ENCODE data around the gene CLSTN2.

DNA sequence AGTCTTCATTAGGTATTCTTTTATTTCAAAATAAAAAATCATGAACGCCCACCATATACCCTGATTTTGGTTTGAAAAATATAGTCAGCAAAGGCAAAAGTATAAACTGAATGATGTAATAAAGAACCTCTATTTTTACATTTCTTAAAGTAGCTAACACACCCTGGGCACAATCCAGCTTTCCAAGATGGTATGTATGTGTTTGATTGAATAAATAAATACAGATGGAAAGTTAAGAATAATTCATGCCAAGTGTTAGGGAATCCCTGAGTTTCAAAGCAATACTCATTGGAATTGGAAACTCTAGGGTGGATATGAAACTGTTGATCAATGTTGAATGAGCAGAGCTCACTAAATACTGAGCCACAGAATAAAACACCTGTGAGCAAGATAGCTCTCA lies 679.0 kb downstream of the CLSTN2 start:
- TF ChIP-seq CTCF (IDR thresholded peaks at IDR 0.05; ENCODE audit: low read depth, low read length, missing input control) (no peak), HNF4G (IDR thresholded peaks at IDR 0.05) (no peak), NR2F2 (IDR thresholded peaks at IDR 0.05) (no peak), FOXA2 (IDR thresholded peaks at IDR 0.05) (no peak), GABPA (IDR thresholded peaks at IDR 0.05 in 1 of 2, conservative IDR thresholded peaks at IDR 0.05 in 1 of 2) (no peak), JUND (IDR thresholded peaks at IDR 0.05) (no peak), SP1 (IDR thresholded peaks at IDR 0.05) (no peak), YY1 (IDR thresholded peaks at IDR 0.05) (no peak), HNF4A (conservative IDR thresholded peaks at IDR 0.05) (no peak), RXRA (IDR thresholded peaks at IDR 0.05) (no peak), RAD21 (IDR thresholded peaks at IDR 0.05) (no peak)
- TF ChIP-seq, protein P1, sequence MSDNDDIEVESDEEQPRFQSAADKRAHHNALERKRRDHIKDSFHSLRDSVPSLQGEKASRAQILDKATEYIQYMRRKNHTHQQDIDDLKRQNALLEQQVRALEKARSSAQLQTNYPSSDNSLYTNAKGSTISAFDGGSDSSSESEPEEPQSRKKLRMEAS (IDR thresholded peaks at IDR 0.05): no peak
- TF ChIP-seq, protein P2, sequence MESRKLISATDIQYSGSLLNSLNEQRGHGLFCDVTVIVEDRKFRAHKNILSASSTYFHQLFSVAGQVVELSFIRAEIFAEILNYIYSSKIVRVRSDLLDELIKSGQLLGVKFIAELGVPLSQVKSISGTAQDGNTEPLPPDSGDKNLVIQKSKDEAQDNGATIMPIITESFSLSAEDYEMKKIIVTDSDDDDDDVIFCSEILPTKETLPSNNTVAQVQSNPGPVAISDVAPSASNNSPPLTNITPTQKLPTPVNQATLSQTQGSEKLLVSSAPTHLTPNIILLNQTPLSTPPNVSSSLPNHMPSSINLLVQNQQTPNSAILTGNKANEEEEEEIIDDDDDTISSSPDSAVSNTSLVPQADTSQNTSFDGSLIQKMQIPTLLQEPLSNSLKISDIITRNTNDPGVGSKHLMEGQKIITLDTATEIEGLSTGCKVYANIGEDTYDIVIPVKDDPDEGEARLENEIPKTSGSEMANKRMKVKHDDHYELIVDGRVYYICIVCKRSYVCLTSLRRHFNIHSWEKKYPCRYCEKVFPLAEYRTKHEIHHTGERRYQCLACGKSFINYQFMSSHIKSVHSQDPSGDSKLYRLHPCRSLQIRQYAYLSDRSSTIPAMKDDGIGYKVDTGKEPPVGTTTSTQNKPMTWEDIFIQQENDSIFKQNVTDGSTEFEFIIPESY (IDR thresholded peaks at IDR 0.05): no peak
- TF ChIP-seq, protein P3, sequence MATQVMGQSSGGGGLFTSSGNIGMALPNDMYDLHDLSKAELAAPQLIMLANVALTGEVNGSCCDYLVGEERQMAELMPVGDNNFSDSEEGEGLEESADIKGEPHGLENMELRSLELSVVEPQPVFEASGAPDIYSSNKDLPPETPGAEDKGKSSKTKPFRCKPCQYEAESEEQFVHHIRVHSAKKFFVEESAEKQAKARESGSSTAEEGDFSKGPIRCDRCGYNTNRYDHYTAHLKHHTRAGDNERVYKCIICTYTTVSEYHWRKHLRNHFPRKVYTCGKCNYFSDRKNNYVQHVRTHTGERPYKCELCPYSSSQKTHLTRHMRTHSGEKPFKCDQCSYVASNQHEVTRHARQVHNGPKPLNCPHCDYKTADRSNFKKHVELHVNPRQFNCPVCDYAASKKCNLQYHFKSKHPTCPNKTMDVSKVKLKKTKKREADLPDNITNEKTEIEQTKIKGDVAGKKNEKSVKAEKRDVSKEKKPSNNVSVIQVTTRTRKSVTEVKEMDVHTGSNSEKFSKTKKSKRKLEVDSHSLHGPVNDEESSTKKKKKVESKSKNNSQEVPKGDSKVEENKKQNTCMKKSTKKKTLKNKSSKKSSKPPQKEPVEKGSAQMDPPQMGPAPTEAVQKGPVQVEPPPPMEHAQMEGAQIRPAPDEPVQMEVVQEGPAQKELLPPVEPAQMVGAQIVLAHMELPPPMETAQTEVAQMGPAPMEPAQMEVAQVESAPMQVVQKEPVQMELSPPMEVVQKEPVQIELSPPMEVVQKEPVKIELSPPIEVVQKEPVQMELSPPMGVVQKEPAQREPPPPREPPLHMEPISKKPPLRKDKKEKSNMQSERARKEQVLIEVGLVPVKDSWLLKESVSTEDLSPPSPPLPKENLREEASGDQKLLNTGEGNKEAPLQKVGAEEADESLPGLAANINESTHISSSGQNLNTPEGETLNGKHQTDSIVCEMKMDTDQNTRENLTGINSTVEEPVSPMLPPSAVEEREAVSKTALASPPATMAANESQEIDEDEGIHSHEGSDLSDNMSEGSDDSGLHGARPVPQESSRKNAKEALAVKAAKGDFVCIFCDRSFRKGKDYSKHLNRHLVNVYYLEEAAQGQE (IDR thresholded peaks at IDR 0.05): no peak
